ENCODE results near the gene IPCEF1. TPM values are rescaled to one million over a fixed set of nuclear protein-coding genes. Genes with fewer than 3 reads are reported as not detected.
"Not testable (repeated sequence)": the region's sequence is repeated elsewhere in the genome, so short reads cannot be mapped to it uniquely, and the experiment has no call there.

The IPCEF1 gene
- total RNA-seq, 1 experiment from 2014 or later, result 0.28 TPM

DNA sequence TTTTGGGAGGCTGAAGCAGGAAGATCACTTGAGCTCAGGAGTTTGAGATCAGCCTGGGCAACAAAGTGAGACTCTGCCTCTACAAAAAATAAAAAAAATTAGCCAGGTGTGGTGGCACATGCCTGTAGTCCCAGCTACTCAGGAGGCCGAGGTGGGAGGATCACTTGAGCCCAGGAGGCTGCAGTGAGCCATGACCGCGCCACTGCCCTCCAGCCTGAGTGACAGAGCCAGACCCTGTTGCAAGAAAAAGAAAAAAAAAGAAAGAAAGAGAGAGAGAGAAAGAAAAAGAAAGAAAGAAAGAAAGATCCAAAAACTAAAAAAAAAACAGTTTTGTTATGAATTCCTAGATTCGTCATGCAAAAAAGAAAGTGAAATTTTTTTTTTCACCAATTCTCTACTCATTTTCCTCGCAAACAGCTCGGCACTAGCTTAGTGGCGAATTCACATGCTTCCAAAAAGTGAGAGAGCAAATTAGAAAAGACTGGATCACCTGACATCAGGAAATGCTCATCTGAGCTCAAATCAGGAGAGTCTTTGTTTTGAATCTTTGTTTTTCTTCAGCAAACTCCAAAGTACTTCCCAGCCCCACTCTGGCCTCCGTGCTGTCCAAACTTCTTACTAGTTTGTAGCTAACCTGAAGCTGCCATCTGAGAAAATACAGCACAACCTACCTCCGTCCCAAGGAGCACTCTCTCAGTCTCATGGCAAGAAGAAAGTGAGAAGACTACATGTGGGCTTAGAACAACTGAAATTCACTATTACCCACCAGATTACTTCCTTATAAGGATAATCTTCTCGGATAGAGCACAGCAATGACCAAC, 27.0 kb downstream of the IPCEF1 start:
- Histone ChIP-seq H3K4me1 (ENCODE audit: control insufficient read depth, insufficient read depth, low read length) (no peaks in the 10 kb centered on the region), H3K36me3 (ENCODE audit: control insufficient read depth, insufficient read depth, low read length) (no peaks in the 10 kb centered on the region), H3K27me3 (ENCODE audit: control insufficient read depth, insufficient read depth, low read length) (no peaks in the 10 kb centered on the region), H3K4me3 (ENCODE audit: low read depth in 2 of 2, low read length in 2 of 2) (no peak overlapping the region), H3K27ac (ENCODE audit: low read length) (no peak overlapping the region), H3K9me3 (ENCODE audit: control insufficient read depth, insufficient read depth, low read depth, low read length) (no peaks in the 10 kb centered on the region)
- intact Hi-C loops (cut with micrococcal nuclease; ENCODE audit: unreplicated experiment) (no loop called here), in situ Hi-C loops (cut with HindIII; ENCODE audit: low pct_unique_long_range_greater_than_20kb, low sequenced_read_pairs) (no loop called here)
- ATAC-seq (no peak), DNase-seq (ENCODE audit: low read depth, low spot score) (no peak)
- ChIA-PET CTCF (no interaction called here), POLR2A (no interaction called here)
- no peak for TF ChIP-seq TCF7L2 (IDR thresholded peaks at IDR 0.05; ENCODE audit: low read depth, low read length)
- TF ChIP-seq SIN3A (IDR thresholded peaks at IDR 0.05; ENCODE audit: borderline replicate concordance, insufficient read depth, low read depth, low read length), result no peak
- TF ChIP-seq, protein P1, sequence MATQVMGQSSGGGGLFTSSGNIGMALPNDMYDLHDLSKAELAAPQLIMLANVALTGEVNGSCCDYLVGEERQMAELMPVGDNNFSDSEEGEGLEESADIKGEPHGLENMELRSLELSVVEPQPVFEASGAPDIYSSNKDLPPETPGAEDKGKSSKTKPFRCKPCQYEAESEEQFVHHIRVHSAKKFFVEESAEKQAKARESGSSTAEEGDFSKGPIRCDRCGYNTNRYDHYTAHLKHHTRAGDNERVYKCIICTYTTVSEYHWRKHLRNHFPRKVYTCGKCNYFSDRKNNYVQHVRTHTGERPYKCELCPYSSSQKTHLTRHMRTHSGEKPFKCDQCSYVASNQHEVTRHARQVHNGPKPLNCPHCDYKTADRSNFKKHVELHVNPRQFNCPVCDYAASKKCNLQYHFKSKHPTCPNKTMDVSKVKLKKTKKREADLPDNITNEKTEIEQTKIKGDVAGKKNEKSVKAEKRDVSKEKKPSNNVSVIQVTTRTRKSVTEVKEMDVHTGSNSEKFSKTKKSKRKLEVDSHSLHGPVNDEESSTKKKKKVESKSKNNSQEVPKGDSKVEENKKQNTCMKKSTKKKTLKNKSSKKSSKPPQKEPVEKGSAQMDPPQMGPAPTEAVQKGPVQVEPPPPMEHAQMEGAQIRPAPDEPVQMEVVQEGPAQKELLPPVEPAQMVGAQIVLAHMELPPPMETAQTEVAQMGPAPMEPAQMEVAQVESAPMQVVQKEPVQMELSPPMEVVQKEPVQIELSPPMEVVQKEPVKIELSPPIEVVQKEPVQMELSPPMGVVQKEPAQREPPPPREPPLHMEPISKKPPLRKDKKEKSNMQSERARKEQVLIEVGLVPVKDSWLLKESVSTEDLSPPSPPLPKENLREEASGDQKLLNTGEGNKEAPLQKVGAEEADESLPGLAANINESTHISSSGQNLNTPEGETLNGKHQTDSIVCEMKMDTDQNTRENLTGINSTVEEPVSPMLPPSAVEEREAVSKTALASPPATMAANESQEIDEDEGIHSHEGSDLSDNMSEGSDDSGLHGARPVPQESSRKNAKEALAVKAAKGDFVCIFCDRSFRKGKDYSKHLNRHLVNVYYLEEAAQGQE (IDR thresholded peaks at IDR 0.05; ENCODE audit: insufficient read depth in 1 of 2, low read depth in 2 of 2, low read length in 1 of 2), result no peak
- TF ChIP-seq POLR2AphosphoS5 (IDR thresholded peaks at IDR 0.05; ENCODE audit: low read depth, low read length), result no peak
- TF ChIP-seq, protein P2, sequence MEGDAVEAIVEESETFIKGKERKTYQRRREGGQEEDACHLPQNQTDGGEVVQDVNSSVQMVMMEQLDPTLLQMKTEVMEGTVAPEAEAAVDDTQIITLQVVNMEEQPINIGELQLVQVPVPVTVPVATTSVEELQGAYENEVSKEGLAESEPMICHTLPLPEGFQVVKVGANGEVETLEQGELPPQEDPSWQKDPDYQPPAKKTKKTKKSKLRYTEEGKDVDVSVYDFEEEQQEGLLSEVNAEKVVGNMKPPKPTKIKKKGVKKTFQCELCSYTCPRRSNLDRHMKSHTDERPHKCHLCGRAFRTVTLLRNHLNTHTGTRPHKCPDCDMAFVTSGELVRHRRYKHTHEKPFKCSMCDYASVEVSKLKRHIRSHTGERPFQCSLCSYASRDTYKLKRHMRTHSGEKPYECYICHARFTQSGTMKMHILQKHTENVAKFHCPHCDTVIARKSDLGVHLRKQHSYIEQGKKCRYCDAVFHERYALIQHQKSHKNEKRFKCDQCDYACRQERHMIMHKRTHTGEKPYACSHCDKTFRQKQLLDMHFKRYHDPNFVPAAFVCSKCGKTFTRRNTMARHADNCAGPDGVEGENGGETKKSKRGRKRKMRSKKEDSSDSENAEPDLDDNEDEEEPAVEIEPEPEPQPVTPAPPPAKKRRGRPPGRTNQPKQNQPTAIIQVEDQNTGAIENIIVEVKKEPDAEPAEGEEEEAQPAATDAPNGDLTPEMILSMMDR (IDR thresholded peaks at IDR 0.05), result no peak
- BruUV-seq (replicated peaks), result no TSS peak

DNA sequence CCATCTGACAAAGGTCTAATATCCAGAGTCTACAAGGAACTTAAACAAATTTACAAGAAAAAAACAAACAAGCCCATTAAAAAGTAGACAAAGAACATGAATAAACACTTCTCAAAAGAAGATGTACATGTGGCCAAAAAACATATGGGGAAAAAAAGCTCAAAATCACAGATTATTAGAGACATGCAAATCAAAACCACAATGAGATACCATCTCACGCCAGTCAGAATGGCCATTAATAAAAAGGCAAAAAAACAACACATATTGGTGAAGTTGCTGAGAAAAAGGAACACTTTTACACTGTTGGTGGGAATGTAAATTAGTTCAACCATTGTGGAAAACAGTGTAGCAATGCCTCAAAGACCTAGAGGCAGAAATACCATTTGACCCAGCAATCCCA, 29.3 kb downstream of the IPCEF1 start:
- H3K4me3 ChIP-seq (ENCODE audit: low read depth in 2 of 2, low read length in 2 of 2); intact Hi-C loops (cut with micrococcal nuclease; ENCODE audit: unreplicated experiment); in situ Hi-C loops (cut with HindIII; ENCODE audit: low pct_unique_long_range_greater_than_20kb, low sequenced_read_pairs); ATAC-seq; POLR2A ChIA-PET; BruUV-seq (replicated peaks); CTCF ChIA-PET; H3K9me3 ChIP-seq (ENCODE audit: control insufficient read depth, insufficient read depth, low read depth, low read length); H3K4me1 ChIP-seq (ENCODE audit: control insufficient read depth, insufficient read depth, low read length); H3K36me3 ChIP-seq (ENCODE audit: control insufficient read depth, insufficient read depth, low read length); H3K27ac ChIP-seq (ENCODE audit: low read length); H3K27me3 ChIP-seq (ENCODE audit: control insufficient read depth, insufficient read depth, low read length); DNase-seq (ENCODE audit: low read depth, low spot score): not testable (repeated sequence)

- POLR2A ChIA-PET, result no interaction called here
- Histone ChIP-seq H3K27me3 (ENCODE audit: control insufficient read depth, insufficient read depth, low read length) (no peaks in the 10 kb centered on the region), H3K9me3 (ENCODE audit: control insufficient read depth, insufficient read depth, low read depth, low read length) (no peaks in the 10 kb centered on the region), H3K4me3 (ENCODE audit: low read depth in 2 of 2, low read length in 2 of 2) (no peak overlapping the region), H3K36me3 (ENCODE audit: control insufficient read depth, insufficient read depth, low read length) (no peaks in the 10 kb centered on the region), H3K27ac (ENCODE audit: low read length) (no peak overlapping the region), H3K4me1 (ENCODE audit: control insufficient read depth, insufficient read depth, low read length) (no peaks in the 10 kb centered on the region)
- in situ Hi-C loops (cut with HindIII; ENCODE audit: low pct_unique_long_range_greater_than_20kb, low sequenced_read_pairs), result no loop called here
- CTCF ChIA-PET, result no interaction called here
- no TSS peak for BruUV-seq (replicated peaks)
- TF ChIP-seq, protein P1 (IDR thresholded peaks at IDR 0.05; ENCODE audit: insufficient read depth in 1 of 2, low read depth in 2 of 2, low read length in 1 of 2), result no peak
- TF ChIP-seq POLR2AphosphoS5 (IDR thresholded peaks at IDR 0.05; ENCODE audit: low read depth, low read length), result no peak
- TF ChIP-seq TCF7L2 (IDR thresholded peaks at IDR 0.05; ENCODE audit: low read depth, low read length), result no peak
- TF ChIP-seq SIN3A (IDR thresholded peaks at IDR 0.05; ENCODE audit: borderline replicate concordance, insufficient read depth, low read depth, low read length), result no peak
- TF ChIP-seq, protein P2 (IDR thresholded peaks at IDR 0.05), result no peak
- ATAC-seq (no peak), DNase-seq (ENCODE audit: low read depth, low spot score) (no peak)
- intact Hi-C loops (cut with micrococcal nuclease; ENCODE audit: unreplicated experiment), result no loop called here
Measured at GRCh38 chr6:154325142-154325541, 31.5 kb downstream of the IPCEF1 start.
